ENCODE results near the gene TPRN. TPM values are rescaled to one million over a fixed set of nuclear protein-coding genes. Genes with fewer than 3 reads are reported as not detected.

Gene TPRN
- total and polyA plus RNA-seq, 2 donors (not counting 3 experiments of a cell fraction or from before 2014, with no cell fraction given): 4.3 to 12.4 TPM

- POLR2A ChIA-PET: no interaction called here
- no peaks in the 10 kb centered on the region for H3K27me3 ChIP-seq (ENCODE audit: control insufficient read depth in 2 of 2, insufficient read depth in 2 of 2, low read length in 2 of 2)
- no peak overlapping the region for H3K4me2 ChIP-seq (ENCODE audit: insufficient read depth, low read length)
- dilution Hi-C loops (cut with MboI; ENCODE audit: extremely low pct_ligation_motif_present, low sequenced_read_pairs): no loop called here
- CTCF ChIA-PET: interaction anchor here (1.3 kb wide), 1 partner anchor 58 kb away, joined by 4 read pairs; no protein-coding TSS in a partner anchor
- peaks cover 0 to 36% of the 10 kb centered on the region in 2 experiments for H3K36me3 ChIP-seq (ENCODE audit: control insufficient read depth in 2 of 2, extremely low read depth in 1 of 2, insufficient read depth in 2 of 2, low read length in 2 of 2)
- H2AFZ ChIP-seq (ENCODE audit: low read depth, low read length): no peak overlapping the region
- no TSS peak for BruUV-seq (replicated peaks)
- H3K9me3 ChIP-seq (replicated peaks; ENCODE audit: control insufficient read depth, insufficient read depth, low read length): no peaks in the 10 kb centered on the region
- H3K9ac ChIP-seq (replicated peaks; ENCODE audit: extremely low read depth, insufficient read depth, low read length): no peak overlapping the region
- no peaks in the 10 kb centered on the region for H3K9me1 ChIP-seq (replicated peaks; ENCODE audit: control insufficient read depth, extremely low read depth, insufficient read depth, low read length)
- H4K20me1 ChIP-seq (replicated peaks; ENCODE audit: control insufficient read depth, extremely low read depth, insufficient read depth, low read length): no peaks in the 10 kb centered on the region
- no peaks in the 10 kb centered on the region for H3K79me2 ChIP-seq (ENCODE audit: control insufficient read depth, insufficient read depth, low read length)
- no peak for TF ChIP-seq POLR2A (IDR thresholded peaks at IDR 0.05; ENCODE audit: low read depth, low read length)
- no peak for TF ChIP-seq JUN (IDR thresholded peaks at IDR 0.05; ENCODE audit: borderline replicate concordance, insufficient read depth, insufficient read length, low read depth)
- no peak for TF ChIP-seq EZH2 (IDR thresholded peaks at IDR 0.05; ENCODE audit: borderline replicate concordance, low read depth, low read length, severe bottlenecking)
- no peak for TF ChIP-seq CTCF (IDR thresholded peaks at IDR 0.05; ENCODE audit: extremely low read depth in 1 of 2, insufficient read depth in 1 of 2, low read depth in 1 of 2, low read length in 2 of 2)
- no peak for TF ChIP-seq POLR2AphosphoS5 (IDR thresholded peaks at IDR 0.05; ENCODE audit: insufficient read depth, low read depth, low read length)
- TF ChIP-seq MAX (IDR thresholded peaks at IDR 0.05; ENCODE audit: insufficient read depth, insufficient read length): no peak
- TF ChIP-seq MYC (IDR thresholded peaks at IDR 0.05; ENCODE audit: low read depth, low read length): no peak
- TF ChIP-seq FOS (IDR thresholded peaks at IDR 0.05; ENCODE audit: borderline replicate concordance, insufficient read depth, low read length): peak; percentile 33
- FAIRE-seq (no peak), DNase-seq (ENCODE audit: low read depth, low spot score) (no peak)
- H3K27ac ChIP-seq (ENCODE audit: insufficient read depth, low read depth, low read length): no peak overlapping the region
- H3K4me3 ChIP-seq (replicated peaks in 1 of 3; ENCODE audit: insufficient read depth in 1 of 3, low read depth in 1 of 3, low read length in 3 of 3): no peak overlapping the region
- intact Hi-C loops (cut with micrococcal nuclease): loop anchor here (5.0 kb wide), 1 partner anchor 61 kb away; no protein-coding TSS in a partner anchor
- H3K4me1 ChIP-seq (ENCODE audit: control insufficient read depth, extremely low read depth, insufficient read depth, low read length): peaks cover 6% of the 10 kb centered on the region
Measured at GRCh38 chr9:137178201-137178938, 22.2 kb downstream of the TPRN start.
